ENCODE data around the gene SLC22A17.

GRCh38 chr14:23307687-23308644 is 44.7 kb downstream of the SLC22A17 start:
- TF ChIP-seq, protein P1, sequence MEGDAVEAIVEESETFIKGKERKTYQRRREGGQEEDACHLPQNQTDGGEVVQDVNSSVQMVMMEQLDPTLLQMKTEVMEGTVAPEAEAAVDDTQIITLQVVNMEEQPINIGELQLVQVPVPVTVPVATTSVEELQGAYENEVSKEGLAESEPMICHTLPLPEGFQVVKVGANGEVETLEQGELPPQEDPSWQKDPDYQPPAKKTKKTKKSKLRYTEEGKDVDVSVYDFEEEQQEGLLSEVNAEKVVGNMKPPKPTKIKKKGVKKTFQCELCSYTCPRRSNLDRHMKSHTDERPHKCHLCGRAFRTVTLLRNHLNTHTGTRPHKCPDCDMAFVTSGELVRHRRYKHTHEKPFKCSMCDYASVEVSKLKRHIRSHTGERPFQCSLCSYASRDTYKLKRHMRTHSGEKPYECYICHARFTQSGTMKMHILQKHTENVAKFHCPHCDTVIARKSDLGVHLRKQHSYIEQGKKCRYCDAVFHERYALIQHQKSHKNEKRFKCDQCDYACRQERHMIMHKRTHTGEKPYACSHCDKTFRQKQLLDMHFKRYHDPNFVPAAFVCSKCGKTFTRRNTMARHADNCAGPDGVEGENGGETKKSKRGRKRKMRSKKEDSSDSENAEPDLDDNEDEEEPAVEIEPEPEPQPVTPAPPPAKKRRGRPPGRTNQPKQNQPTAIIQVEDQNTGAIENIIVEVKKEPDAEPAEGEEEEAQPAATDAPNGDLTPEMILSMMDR (IDR thresholded peaks at IDR 0.05) = no peak
- no peak for TF ChIP-seq POLR2A (IDR thresholded peaks at IDR 0.05)

Data from lower leg skin (tissue), 3 donors.